Fibroblast of villous mesenchyme (primary cell): ENCODE measurements around the gene MEF2A. TPM values are rescaled to one million over a fixed set of nuclear protein-coding genes. Genes with fewer than 3 reads are reported as not detected.

ENCODE experiments used
- DNase-seq: peaks from one replicate; pipeline ENCODE4 v3.0.0-alpha.2; 2010; ENCODE audit warnings: low read depth
- H3K4me3 ChIP-seq: 2 replicates; pipeline ENCODE4 v1.5.1; 2011; ENCODE audit warnings: low read depth, mild to moderate bottlenecking, low read length
- CTCF ChIP-seq: IDR thresholded peaks from 2 replicates; pipeline ENCODE4 v1.5.1; 2012; ENCODE audit warnings: low read depth, mild to moderate bottlenecking, low read length; ENCODE audit not compliant: insufficient read depth
- total RNA-seq: library from RNA; depleted of rRNA; stranded (reverse); fragments of >200 nt; gene quantifications from 2 replicates; pipeline ENCODE4 v1.2.3, GENCODE V29; 2012

MEF2A gene
- total RNA-seq, 1 donor, result 28.1 TPM

- TF ChIP-seq CTCF, result no peak
- no peak overlapping the region for H3K4me3 ChIP-seq
- peak; percentile 76 for DNase-seq
These were observed 53.9 kb downstream of the MEF2A start for GRCh38 chr15:99619712-99620111.

- no peak overlapping the region for H3K4me3 ChIP-seq
- no peak for DNase-seq
- TF ChIP-seq CTCF, result no peak
These were observed 54.4 kb downstream of the MEF2A start for GRCh38 chr15:99620178-99620577.

- TF ChIP-seq CTCF, result no peak
- H3K4me3 ChIP-seq, result no peak overlapping the region
- DNase-seq, result no peak
These were observed 56.0 kb downstream of the MEF2A start for GRCh38 chr15:99621767-99622166.

- no peak for DNase-seq
- TF ChIP-seq CTCF, result no peak
- no peak overlapping the region for H3K4me3 ChIP-seq
These were observed 62.7 kb downstream of the MEF2A start for GRCh38 chr15:99628374-99629001.

- H3K4me3 ChIP-seq, result no peak overlapping the region
- TF ChIP-seq CTCF, result no peak
- no peak for DNase-seq
These were observed 64.9 kb downstream of the MEF2A start for GRCh38 chr15:99630607-99631131.

- no peak for TF ChIP-seq CTCF
- no peak for DNase-seq
- no peak overlapping the region for H3K4me3 ChIP-seq
These were observed 65.5 kb downstream of the MEF2A start for GRCh38 chr15:99631255-99631654.

- no peak for DNase-seq
- no peak for TF ChIP-seq CTCF
- no peak overlapping the region for H3K4me3 ChIP-seq
These were observed 66.7 kb downstream of the MEF2A start for GRCh38 chr15:99632521-99632920.
